ENCODE measurements around the gene SCAPER. TPM values are rescaled to one million over a fixed set of nuclear protein-coding genes. Genes with fewer than 3 reads are reported as not detected.
A peak's percentile ranks its signal among the peaks of the same experiment; 100 is the strongest.

SCAPER gene
- total RNA-seq: 45.9 TPM

DNA sequence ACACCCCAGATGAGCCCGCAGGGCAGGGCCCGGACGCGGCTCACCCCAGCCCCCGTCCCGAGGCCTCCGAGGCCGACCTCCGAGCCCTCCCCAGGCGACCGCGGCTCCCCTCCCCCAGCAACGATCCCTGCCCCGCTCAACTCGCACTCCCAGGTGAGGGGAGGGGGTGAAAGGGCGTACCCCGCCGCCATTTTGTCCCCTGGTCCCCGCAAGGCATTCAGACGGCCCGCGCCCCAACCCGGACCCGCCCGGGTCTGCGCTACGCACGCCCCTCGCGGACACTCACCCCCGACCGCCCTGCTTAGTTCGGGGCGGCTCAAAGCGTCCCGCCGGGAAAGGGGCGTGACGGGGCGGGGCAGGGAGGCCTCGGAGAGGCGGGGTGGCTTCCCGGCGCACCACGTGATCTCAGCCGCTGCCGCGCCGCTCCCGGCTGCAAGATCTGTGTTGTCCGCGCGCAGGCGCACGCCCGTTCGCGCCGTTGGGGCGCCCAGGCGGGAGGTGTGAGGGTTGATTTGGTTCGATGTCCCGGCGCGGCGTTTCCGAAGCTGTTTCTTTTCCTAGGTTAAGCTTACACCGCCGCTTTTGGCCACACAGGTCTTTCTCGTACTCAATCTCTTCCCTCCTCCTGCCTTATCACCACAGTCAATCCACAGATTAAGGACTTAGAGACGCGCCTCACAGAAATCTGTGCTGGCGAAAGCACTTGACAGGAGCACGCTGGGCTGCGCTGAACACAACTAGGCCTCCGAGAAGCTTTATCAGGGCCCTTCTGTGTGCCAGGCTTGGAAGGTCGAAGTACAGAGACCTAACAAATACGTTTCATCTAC is at the start of gene SCAPER:
Gene SCAPER, minus strand, starts transcription at position 328 of the 827 bp plus-strand sequence. CDS start 21,523 bp downstream, outside the sequence.
- DNase-seq (ENCODE audit: low spot score): peak; percentile 93

DNA sequence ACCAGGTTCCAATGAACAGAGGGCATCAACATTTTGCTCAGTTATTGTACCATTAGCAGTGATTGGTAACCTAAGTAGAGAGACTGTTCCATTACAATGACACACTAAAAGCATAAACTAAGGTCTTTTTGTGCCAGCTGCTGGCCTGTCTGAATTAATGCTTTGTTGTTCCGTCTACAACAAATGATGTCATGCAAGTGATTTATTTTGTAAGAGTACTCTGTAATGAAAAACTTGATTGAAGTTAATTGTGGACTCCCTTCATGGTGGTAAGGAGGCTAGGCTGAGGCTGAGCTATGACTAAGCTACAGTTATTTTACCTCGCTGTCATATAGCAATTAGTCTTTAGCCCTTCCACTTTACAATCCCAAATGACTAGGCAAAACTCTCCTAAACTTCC is 49.6 kb upstream of the SCAPER start:
- no peak for DNase-seq (ENCODE audit: low spot score)

GRCh38 chr15:76953913-76954312 is 48.8 kb upstream of the SCAPER start:
- no peak for DNase-seq (ENCODE audit: low spot score)

DNA sequence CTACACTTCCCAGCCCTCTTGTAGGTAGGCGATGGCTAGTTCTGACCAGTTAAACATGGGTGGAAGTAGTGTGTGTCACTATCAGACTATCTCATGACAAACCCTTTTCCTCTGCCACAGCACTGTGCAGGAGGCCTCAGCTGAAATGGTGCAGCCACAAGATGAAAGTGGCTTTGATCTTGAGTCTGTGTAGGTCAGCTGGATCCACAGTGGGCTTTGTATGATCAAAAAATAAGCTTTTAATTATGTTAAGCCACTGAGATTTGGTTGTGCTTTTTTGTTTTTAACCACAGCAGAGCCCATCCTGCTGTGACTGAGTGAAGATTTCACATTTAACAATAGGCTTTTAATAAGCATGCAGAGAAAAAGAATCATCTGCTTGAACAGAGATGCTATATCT is 46.1 kb upstream of the SCAPER start:
- DNase-seq (ENCODE audit: low spot score): no peak

GRCh38 chr15:76947454-76947853 is 42.3 kb upstream of the SCAPER start:
- no peak for DNase-seq (ENCODE audit: low spot score)

- no peak for DNase-seq (ENCODE audit: low spot score)
Measured at GRCh38 chr15:76945494-76946093, 40.5 kb upstream of the SCAPER start.

GRCh38 chr15:76942331-76942730 is 37.2 kb upstream of the SCAPER start:
- no peak for DNase-seq (ENCODE audit: low spot score)

DNA sequence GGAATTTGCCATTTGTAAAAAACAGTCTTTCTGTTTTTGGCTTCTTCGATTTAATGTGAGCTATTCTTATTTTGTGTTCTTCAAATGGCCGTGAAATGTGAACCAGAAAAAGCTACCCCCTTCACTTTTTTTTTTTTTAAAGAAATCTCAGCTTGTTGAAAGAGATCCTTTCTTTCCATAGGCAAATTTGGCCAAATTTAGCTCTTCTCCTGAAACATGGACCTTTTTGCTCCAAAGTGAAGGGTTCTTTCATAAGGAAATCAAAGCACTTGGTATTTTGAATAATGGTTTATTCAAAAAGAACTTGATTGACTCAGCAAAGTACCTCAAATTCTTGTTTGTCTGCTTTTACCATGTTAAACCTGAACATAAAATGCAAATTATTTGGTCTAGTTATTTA is 36.5 kb upstream of the SCAPER start:
- DNase-seq (ENCODE audit: low spot score): no peak

- DNase-seq (ENCODE audit: low spot score): no peak
Measured at GRCh38 chr15:76939715-76940114, 34.6 kb upstream of the SCAPER start.

GRCh38 chr15:76938752-76939151 is 33.6 kb upstream of the SCAPER start:
- DNase-seq (ENCODE audit: low spot score): no peak

DNA sequence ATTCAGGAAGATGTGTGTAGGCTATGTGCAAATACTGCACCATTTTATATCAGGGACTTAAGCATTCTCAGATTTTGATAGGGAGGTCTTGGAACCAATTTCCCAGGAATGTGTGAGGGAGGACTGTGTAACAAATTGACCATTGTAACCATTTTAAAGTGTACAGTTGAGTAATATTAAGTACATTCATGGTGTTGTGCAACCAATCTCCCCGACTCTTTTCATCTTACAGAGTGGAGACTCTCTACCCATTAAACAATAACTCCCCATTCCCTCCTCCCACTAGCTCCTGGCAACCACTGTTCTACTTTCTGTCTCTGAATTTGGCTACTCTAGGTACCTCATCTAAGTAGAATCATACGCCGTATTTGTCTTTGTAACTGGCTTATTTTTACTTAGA is 31.5 kb upstream of the SCAPER start:
- DNase-seq (ENCODE audit: low spot score): no peak

DNA sequence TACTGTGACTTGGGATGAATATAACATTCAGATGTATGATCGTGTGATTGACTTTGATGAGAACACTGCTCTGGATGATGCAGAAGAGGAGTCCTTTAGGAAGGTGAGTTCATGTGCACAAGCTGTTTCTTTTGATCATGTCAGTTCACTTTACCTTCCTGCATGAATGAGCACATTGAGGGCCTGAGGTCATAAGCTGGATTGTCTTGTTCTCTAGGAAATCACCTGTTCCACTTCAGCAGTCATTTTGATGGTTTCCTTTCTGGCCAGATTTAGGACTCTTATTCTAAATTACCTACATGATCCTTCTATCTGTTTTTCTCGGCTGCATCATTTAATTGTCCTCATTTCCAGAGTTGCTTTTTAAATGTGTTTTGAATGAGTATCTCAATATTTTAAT is 30.5 kb upstream of the SCAPER start:
- no peak for DNase-seq (ENCODE audit: low spot score)

DNA sequence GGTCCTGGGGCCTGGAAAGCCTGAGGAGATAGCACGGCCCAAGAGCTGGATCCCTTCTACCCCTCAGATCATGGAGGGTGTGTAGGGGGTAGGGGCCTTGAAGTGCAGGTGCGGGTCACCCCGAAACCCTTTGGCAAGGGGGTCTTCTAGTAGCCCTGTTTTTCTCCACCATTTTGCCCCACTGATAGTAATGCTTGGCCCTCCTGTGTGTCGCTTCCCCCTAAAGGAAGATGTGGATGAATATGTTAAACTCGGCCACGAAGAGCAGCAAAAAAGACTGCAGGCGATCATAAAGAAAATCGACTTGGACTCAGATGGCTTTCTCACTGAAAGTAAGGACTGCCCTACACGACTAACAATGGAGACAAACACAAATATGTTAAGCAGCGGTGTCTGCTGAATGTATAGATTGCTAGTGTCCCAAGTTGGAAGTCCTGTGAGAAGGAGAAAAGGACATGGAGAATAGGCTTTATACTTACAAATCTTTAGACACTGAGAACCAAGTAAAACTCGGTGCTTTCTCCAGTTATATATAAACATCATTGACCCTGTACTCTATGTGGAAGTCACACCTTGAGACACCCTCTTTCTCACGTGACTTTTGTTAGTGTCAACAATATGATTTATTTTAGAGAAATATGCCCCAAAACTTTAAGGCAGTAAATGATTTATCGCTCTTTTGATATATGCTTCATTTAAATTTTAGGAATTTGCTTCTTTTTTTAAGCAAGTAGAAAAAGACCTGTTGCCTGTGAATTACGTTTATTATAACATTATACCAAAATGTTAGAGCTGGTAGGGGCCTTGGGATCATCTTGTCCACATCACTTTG is 27.2 kb upstream of the SCAPER start:
- DNase-seq (ENCODE audit: low spot score): no peak

- DNase-seq (ENCODE audit: low spot score): peak; percentile 96
Measured at GRCh38 chr15:76931397-76932134, 26.4 kb upstream of the SCAPER start, which contains the start of gene RCN2. TSS of gene RCN2 (plus strand) at chr15:76931749. CDS start at chr15:76931842, 93 bp downstream.

DNA sequence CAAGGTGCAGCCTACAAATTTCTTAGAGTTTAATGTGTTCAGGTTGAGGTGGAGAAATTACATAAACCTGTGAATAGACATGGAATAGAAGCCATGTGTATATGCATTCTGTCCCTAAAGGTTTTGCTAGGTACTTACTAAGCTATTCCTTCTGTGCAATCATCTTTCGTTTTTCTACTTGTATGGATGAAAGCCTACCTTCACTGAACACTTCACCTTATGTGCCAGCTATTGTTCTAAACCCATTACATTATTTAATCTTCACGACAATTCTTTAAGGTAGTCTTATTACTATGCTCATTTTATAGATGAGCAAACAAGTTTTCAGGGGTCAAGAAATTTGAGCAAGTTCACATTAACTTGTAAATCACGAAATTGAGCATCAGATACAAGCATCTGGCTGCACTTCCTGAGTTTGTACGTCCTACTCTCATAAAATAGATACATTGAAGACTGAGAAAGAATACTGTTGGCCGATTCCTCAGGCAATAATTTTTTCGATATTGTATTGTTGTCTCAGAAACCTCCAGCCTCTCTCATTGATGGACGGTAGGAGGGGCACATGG is 25.8 kb upstream of the SCAPER start:
- DNase-seq (ENCODE audit: low spot score): no peak

DNA sequence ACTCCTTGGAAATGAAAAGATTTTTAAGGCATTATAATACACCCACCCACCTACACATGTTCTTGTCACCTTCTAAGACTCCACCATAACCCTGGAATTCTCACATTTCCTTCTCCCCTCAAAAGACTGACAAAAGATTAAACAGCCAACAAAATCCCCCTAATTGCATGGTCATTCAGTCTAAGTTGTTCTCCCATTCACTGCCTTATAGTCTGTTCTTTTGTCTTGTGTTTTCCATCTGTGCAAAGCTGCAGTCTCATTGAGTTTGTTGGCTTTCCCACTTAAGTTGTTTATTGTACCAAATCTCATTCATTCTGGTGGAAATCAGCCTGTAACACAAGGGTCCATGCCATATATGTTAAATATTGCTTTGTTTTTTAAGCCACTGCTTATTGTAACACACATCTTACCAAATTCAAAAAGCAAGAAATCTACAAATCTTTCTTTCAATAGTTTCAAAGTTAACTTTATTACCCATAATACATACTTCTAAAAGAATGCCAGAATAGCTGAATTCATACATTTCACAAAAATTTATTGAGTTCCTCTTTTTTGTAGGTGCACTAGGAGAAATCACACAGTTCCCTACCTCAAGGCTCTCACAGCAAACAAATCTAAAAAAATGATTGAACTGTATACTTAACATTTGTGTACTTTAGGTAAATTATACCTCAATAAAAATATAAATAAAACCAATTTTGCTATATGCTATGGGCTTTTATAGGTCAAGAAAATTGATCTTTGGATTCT is 24.0 kb upstream of the SCAPER start:
- DNase-seq (ENCODE audit: low spot score): no peak

DNA sequence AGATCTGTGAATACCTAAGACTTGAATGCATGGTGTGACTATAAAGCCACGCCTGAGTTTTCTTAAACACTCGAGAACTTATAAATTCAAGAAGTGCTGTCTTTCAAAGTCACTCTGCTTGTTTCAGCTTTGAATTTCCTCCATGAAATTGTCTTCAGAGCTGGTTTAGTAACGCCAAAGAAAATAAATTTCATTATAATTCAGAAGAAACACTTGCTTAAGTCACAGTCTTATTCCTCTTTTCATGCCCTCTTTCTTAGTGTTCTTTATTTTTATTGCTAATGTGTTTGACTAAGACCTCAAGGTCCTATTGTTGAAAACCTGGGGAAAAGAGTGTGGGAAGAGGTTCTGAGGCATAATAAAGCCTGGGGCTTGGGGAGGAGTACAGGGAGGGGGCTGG is 23.1 kb upstream of the SCAPER start:
- no peak for DNase-seq (ENCODE audit: low spot score)

DNA sequence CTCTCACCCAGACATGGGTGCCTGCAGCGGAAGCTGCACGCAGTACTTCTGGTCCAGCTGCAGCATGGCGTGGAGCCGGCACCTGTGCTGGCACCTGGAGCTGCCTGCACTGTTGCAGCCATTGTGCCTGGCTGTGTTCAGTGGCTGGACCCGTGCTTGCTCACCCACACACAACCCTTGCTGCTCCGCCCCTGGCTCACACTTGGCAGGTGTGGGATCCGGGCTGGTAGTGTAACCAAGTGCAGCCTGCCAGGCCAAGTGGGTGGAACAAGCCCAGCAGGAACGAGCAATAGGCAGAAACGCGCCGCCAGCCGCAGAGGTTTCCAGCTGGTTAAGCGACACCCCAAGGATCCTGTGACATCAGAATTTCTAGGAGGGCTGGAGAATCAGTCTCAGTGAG is 11.2 kb upstream of the SCAPER start:
- no peak for DNase-seq (ENCODE audit: low spot score)

- no peak for DNase-seq (ENCODE audit: low spot score)
Measured at GRCh38 chr15:76913737-76914136, 8.6 kb upstream of the SCAPER start.

DNA sequence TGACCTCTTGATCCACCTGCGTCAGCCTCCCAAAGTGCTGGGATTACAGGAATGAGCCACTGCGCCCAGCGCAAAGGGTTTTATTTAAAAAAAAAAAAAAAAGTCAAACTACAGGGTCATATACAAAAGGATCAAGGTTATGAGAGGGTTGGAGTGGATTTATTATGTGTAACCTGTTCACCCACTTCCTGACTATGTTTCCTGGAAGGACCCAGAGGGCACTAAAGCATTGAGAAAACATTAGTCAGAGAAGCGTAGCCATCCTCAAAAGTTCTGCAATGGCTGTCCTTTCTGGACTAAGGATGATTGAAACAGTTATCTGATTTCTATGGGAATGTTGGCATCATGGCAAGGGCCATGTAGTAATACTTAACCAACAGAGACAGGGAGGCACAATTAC is 7.3 kb upstream of the SCAPER start:
- no peak for DNase-seq (ENCODE audit: low spot score)

GRCh38 chr15:76905855-76906254 is 715 bp upstream of the SCAPER start:
- no peak for DNase-seq (ENCODE audit: low spot score)
